Vagina (tissue), 2 donors: ENCODE data around the gene RAB18. TPM values are rescaled to one million over a fixed set of nuclear protein-coding genes. Genes with fewer than 3 reads are reported as not detected.
"Not testable (repeated sequence)": the region's sequence is repeated elsewhere in the genome, so short reads cannot be mapped to it uniquely, and the experiment has no call there.

Source experiments
- DNase-seq, 2 donors: peaks; one replicate each; pipeline ENCODE4 v3.0.0-alpha.2; 2017; ENCODE audit errors: extremely low spot score in 2 of 2
- H3K27ac ChIP-seq: fragments of 200-600 bp; sonication (generic); one replicate; pipeline ENCODE4 v1.5.1; 2019
- H3K27me3 ChIP-seq: fragments of 200-600 bp; sonication (generic); one replicate; pipeline ENCODE4 v1.5.1; 2019
- H3K36me3 ChIP-seq, 2 donors: fragments of 200-600 bp; sonication (generic); one replicate each; pipeline ENCODE4 v1.5.1; 2017 to 2019
- H3K4me1 ChIP-seq: fragments of 200-600 bp; sonication (generic); one replicate; pipeline ENCODE4 v1.5.1; 2019
- H3K4me3 ChIP-seq, 2 donors: fragments of 200-600 bp; sonication (generic); 1 replicate in 1 of 2; 2 replicates in 1 of 2; pipeline ENCODE4 v1.5.1; 2016 to 2019
- H3K9me3 ChIP-seq: fragments of 200-600 bp; sonication (generic); one replicate; pipeline ENCODE4 v1.5.1; 2019
- POLR2A ChIP-seq, 2 donors: fragments of 450-650 bp; IDR thresholded peaks; one replicate each; pipeline ENCODE4 v1.6.1; 2017; ENCODE audit warnings: antibody characterized with exemption in 2 of 2, mild to moderate bottlenecking in 2 of 2, moderate library complexity in 2 of 2
- POLR2AphosphoS5 ChIP-seq, 2 donors: sonication (generic); formaldehyde crosslinking; IDR thresholded peaks; one replicate each; pipeline ENCODE4 v1.9.0; 2017; ENCODE audit warnings: antibody characterized with exemption in 2 of 2, mild to moderate bottlenecking in 2 of 2, low read depth in 1 of 2; ENCODE audit not compliant: insufficient read depth in 1 of 2
- intact Hi-C: fragments of 100-400 bp; cut with DNase I; formaldehyde crosslinking; loops from one replicate; pipeline ENCODE4 v1.15.1; 2023
- total RNA-seq: library from RNA; depleted of rRNA; stranded (reverse); fragments of >200 nt; gene quantifications from one replicate; pipeline ENCODE4 v1.2.3, GENCODE V29; 2016
- TF ChIP-seq, protein P1 (sequence below), 3 experiments: fragments of 450-650 bp in 2 of 3; fragments of 200-600 bp in 1 of 3; sonication (generic) in 1 of 3; IDR thresholded peaks; one replicate each; pipeline ENCODE4 v1.5.1; 2017 to 2019; ENCODE audit warnings: antibody characterized with exemption in 3 of 3, mild to moderate bottlenecking in 2 of 3, moderate library complexity in 2 of 3

RAB18 gene
- total RNA-seq, 1 donor from 2014 or later = 34.9 TPM

- intact Hi-C loops = no loop called here
- Histone ChIP-seq H3K9me3 (no peaks in the 10 kb centered on the region), H3K27ac (no peak overlapping the region), H3K4me1 (no peaks in the 10 kb centered on the region), H3K27me3 (no peaks in the 10 kb centered on the region), H3K36me3 (no peaks in the 10 kb centered on the region), H3K4me3 (no peak overlapping the region)
- TF ChIP-seq POLR2AphosphoS5 (IDR thresholded peaks at IDR 0.05; ENCODE audit: insufficient read depth in 1 of 2, low read depth in 1 of 2) (no peak), POLR2A (IDR thresholded peaks at IDR 0.05) (no peak)
- TF ChIP-seq, protein P1, sequence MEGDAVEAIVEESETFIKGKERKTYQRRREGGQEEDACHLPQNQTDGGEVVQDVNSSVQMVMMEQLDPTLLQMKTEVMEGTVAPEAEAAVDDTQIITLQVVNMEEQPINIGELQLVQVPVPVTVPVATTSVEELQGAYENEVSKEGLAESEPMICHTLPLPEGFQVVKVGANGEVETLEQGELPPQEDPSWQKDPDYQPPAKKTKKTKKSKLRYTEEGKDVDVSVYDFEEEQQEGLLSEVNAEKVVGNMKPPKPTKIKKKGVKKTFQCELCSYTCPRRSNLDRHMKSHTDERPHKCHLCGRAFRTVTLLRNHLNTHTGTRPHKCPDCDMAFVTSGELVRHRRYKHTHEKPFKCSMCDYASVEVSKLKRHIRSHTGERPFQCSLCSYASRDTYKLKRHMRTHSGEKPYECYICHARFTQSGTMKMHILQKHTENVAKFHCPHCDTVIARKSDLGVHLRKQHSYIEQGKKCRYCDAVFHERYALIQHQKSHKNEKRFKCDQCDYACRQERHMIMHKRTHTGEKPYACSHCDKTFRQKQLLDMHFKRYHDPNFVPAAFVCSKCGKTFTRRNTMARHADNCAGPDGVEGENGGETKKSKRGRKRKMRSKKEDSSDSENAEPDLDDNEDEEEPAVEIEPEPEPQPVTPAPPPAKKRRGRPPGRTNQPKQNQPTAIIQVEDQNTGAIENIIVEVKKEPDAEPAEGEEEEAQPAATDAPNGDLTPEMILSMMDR (IDR thresholded peaks at IDR 0.05) = no peak
- no peak for DNase-seq
Measured at GRCh38 chr10:27463961-27464360, 40.1 kb upstream of the RAB18 start.

- TF ChIP-seq POLR2AphosphoS5 (IDR thresholded peaks at IDR 0.05; ENCODE audit: insufficient read depth in 1 of 2, low read depth in 1 of 2) (no peak), POLR2A (IDR thresholded peaks at IDR 0.05) (no peak)
- TF ChIP-seq, protein P1 (IDR thresholded peaks at IDR 0.05) = no peak
- Histone ChIP-seq H3K27me3 (no peaks in the 10 kb centered on the region), H3K9me3 (no peaks in the 10 kb centered on the region), H3K4me1 (no peaks in the 10 kb centered on the region), H3K27ac (no peak overlapping the region), H3K36me3 (no peaks in the 10 kb centered on the region), H3K4me3 (no peak overlapping the region)
- intact Hi-C loops = no loop called here
- no peak for DNase-seq
Measured at GRCh38 chr10:27464993-27465392, 39.1 kb upstream of the RAB18 start.

GRCh38 chr10:27465596-27465995 is 38.5 kb upstream of the RAB18 start:
- H3K4me1 ChIP-seq, H3K9me3 ChIP-seq, H3K36me3 ChIP-seq, H3K27ac ChIP-seq, DNase-seq, H3K27me3 ChIP-seq, H3K4me3 ChIP-seq, intact Hi-C loops: not testable (repeated sequence)

- H3K4me1 ChIP-seq = peaks cover 9% of the 10 kb centered on the region
- no peaks in the 10 kb centered on the region for H3K36me3 ChIP-seq
- no peaks in the 10 kb centered on the region for H3K27me3 ChIP-seq
- H3K4me3 ChIP-seq = no peak overlapping the region
- DNase-seq = no peak
- H3K9me3 ChIP-seq = no peaks in the 10 kb centered on the region
- intact Hi-C loops = no loop called here
- no peak for TF ChIP-seq POLR2A (IDR thresholded peaks at IDR 0.05)
- TF ChIP-seq POLR2AphosphoS5 (IDR thresholded peaks at IDR 0.05; ENCODE audit: insufficient read depth in 1 of 2, low read depth in 1 of 2) = no peak
- TF ChIP-seq, protein P1 (IDR thresholded peaks at IDR 0.05) = no peak
- H3K27ac ChIP-seq = no peak overlapping the region
Measured at GRCh38 chr10:27470885-27471284, 33.2 kb upstream of the RAB18 start.

- Histone ChIP-seq H3K4me3 (no peak overlapping the region), H3K27me3 (no peaks in the 10 kb centered on the region), H3K4me1 (peaks cover 10% of the 10 kb centered on the region), H3K9me3 (no peaks in the 10 kb centered on the region), H3K27ac (peak overlapping the region; percentile 30), H3K36me3 (no peaks in the 10 kb centered on the region)
- DNase-seq = no peak
- no peak for TF ChIP-seq POLR2A (IDR thresholded peaks at IDR 0.05)
- peak in 1 of 2 donors; percentile 49 for TF ChIP-seq POLR2AphosphoS5 (IDR thresholded peaks at IDR 0.05; ENCODE audit: insufficient read depth in 1 of 2, low read depth in 1 of 2)
- intact Hi-C loops = no loop called here
Measured at GRCh38 chr10:27474741-27475140, 29.4 kb upstream of the RAB18 start.

DNA sequence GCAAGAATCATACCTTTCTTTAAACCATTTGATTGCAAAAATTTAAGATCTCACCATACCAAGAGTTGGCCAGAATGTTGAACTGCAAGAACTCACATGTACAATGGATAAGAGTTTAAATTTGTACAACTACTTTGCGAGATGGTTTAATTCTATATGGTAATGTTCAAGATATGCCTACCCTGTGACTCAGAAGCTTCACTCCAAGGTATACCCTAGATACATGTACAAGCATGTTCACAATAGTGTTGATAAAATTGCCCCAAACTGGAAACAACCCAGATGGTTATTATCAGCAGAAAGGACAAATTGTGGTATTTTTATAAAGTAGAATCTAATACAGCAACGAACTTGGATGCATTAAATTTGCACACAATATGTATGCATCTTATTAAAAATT is 25.1 kb upstream of the RAB18 start:
- TF ChIP-seq POLR2AphosphoS5 (IDR thresholded peaks at IDR 0.05; ENCODE audit: insufficient read depth in 1 of 2, low read depth in 1 of 2) = no peak
- TF ChIP-seq, protein P1 (IDR thresholded peaks at IDR 0.05) = no peak
- TF ChIP-seq POLR2A (IDR thresholded peaks at IDR 0.05) = no peak
- Histone ChIP-seq H3K9me3 (no peaks in the 10 kb centered on the region), H3K4me1 (peaks cover 17% of the 10 kb centered on the region), H3K27me3 (no peaks in the 10 kb centered on the region), H3K27ac (no peak overlapping the region), H3K4me3 (no peak overlapping the region), H3K36me3 (no peaks in the 10 kb centered on the region)
- DNase-seq = no peak
- intact Hi-C loops = no loop called here
